NB4 (cell line): ENCODE results near the gene SMAD3.

Source experiments
- DNase-seq: peaks from one replicate; pipeline ENCODE4 v3.0.0; 2010; ENCODE audit warnings: low read depth
- H3K4me3 ChIP-seq: one replicate; pipeline ENCODE4 v1.5.1; 2011; ENCODE audit warnings: mild to moderate bottlenecking, low read depth, low read length, moderate library complexity
- CTCF ChIP-seq: IDR thresholded peaks from one replicate; pipeline ENCODE4 v1.5.1; 2012; ENCODE audit warnings: low read depth, low read length
- MYC ChIP-seq: IDR thresholded peaks from 2 replicates; pipeline ENCODE4 v1.6.1; 2011; ENCODE audit warnings: low read depth, low read length
- POLR2A ChIP-seq: IDR thresholded peaks from 2 replicates; pipeline ENCODE4 v1.6.1; 2011; ENCODE audit warnings: mild to moderate bottlenecking; ENCODE audit not compliant: insufficient read length; ENCODE audit errors: extremely low read depth
- TF ChIP-seq, protein P1 (sequence below): IDR thresholded peaks from 2 replicates; pipeline ENCODE4 v1.6.1; 2011; ENCODE audit warnings: low read depth, low read length

The SMAD3 gene

GRCh38 chr15:67166280-67167009 is 101.0 kb downstream of the SMAD3 start:
- DNase-seq: no peak
- TF ChIP-seq, protein P1, sequence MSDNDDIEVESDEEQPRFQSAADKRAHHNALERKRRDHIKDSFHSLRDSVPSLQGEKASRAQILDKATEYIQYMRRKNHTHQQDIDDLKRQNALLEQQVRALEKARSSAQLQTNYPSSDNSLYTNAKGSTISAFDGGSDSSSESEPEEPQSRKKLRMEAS: no peak
- TF ChIP-seq CTCF (no peak), POLR2A (no peak), MYC (no peak)

DNA sequence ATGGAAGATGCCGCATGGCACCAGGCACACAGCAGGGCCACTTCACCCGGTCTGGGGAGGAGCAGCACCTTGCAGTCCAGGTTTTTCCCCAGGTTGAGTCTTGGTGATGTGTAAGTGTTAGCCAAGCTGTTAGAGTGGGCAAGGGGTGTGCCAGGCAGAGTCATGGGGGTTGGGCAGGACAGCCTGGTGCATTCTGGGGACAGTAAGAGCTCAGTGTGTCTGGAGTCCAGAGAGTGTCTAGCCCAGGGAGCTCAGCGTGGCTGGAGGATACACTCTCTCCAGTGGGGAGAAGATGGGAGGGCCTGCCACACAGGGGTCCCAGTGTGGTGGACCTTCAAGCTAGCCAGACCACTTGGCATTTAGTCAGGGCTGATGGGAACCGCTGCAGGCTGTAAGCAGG is 101.7 kb downstream of the SMAD3 start:
- no peak overlapping the region for H3K4me3 ChIP-seq
- TF ChIP-seq, protein P1: no peak
- no peak for TF ChIP-seq CTCF
- no peak for TF ChIP-seq POLR2A
- TF ChIP-seq MYC: no peak
- no peak for DNase-seq

More at GRCh38 chr15:67166280-67167009, 101.0 kb downstream of the SMAD3 start:
- no peak overlapping the region for H3K4me3 ChIP-seq

DNA sequence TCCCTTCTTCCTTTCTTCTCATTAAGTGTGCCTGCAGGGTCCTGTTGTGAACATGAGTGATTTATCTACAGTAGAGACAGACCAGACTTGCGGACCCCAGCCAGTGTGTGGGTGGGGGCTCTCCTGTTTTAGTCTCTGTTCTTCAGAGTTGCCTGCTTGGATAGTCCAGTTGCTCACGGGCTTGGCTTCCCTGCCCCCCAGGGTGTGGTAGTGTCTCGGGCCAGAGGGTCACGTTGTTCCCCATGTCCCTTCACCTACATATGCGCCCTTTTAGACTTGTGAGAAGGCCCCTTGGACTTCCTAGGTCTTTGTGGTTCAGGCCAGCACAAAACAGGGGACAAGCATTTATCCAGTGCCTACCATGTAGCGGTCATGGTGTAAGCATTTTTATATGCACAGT is 103.3 kb downstream of the SMAD3 start:
- DNase-seq: no peak
- H3K4me3 ChIP-seq: no peak overlapping the region
- TF ChIP-seq CTCF (no peak), POLR2A (no peak), MYC (no peak)
- TF ChIP-seq, protein P1: no peak

DNA sequence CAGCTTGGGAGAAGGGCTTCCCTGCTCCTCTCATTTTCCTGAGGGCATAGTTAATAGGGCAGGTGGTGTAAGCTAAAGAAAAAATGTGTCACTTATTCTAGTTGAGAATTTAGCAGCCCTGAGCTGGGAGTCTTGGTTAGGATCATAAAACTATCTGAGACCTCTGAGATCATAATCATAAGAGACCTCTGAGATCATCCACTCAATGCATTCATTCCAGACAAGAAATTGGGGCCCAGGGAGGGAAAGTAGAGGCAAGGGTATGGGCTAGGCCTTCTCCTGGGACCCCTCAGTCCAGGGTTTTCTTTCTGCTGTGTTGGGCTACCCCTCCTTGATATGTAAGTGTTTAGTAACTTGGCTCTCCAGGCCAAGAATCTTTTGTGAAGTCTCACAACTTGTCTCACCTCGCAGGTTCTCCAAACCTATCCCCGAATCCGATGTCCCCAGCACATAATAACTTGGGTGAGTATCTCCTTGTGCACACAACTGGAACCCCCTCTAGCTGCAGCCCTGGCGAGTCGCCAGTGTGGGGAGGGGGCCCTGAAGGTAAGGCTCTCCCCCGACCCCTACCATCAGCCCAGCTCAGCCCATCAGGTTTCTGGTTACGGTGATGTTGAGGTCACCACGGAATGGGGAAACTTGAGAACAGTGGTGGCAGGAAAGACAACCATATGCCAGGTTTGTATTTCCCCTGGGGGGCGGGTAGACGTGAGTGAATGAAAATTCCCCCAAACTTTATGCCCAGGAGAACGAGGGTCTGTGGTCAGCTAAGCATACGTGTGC is 104.9 kb downstream of the SMAD3 start:
- H3K4me3 ChIP-seq: no peak overlapping the region
- no peak for DNase-seq
- TF ChIP-seq POLR2A: no peak
- no peak for TF ChIP-seq MYC
- TF ChIP-seq, protein P1: no peak
- TF ChIP-seq CTCF: no peak

GRCh38 chr15:67171471-67171870 is 106.1 kb downstream of the SMAD3 start:
- H3K4me3 ChIP-seq: no peak overlapping the region
- no peak for TF ChIP-seq MYC
- TF ChIP-seq, protein P1: no peak
- TF ChIP-seq CTCF: no peak
- TF ChIP-seq POLR2A: no peak
- no peak for DNase-seq
